Measurements from ENCODE around the gene RRP8. TPM values are rescaled to one million over a fixed set of nuclear protein-coding genes. Genes with fewer than 3 reads are reported as not detected.
A peak's percentile ranks its signal among the peaks of the same experiment; 100 is the strongest.

The RRP8 gene
- total and polyA plus RNA-seq, 3 experiments from 2014 or later = 21.1 to 44.7 (median 42.0) TPM

- H3K4me3 Mint-ChIP-seq = no peak overlapping the region
- H3K36me3 Mint-ChIP-seq = peaks cover 0 to 16% (median 0%) of the 10 kb centered on the region in 3 donors
- no peak overlapping the region for H3K4me3 ChIP-seq (ENCODE audit: low read length)
- ChIA-PET POLR2A (no interaction called here), CTCF (interaction anchor here (0.8 to 1.0 kb wide), 2 partner anchors 21 to 22 kb away, joined by 3 read pairs; partner anchors contain the start of gene ILK)
- H3K27ac Mint-ChIP-seq = no peak overlapping the region
- H3K4me1 Mint-ChIP-seq = peaks cover 11 to 22% (median 22%) of the 10 kb centered on the region in 3 donors
- no peaks in the 10 kb centered on the region for H3K9me3 ChIP-seq (ENCODE audit: low read length)
- H3K27me3 Mint-ChIP-seq = peaks cover 0 to 1% of the 10 kb centered on the region in 2 donors
- no peaks in the 10 kb centered on the region for H3K36me3 ChIP-seq (ENCODE audit: insufficient read depth, low read length)
- no peak overlapping the region for H3K27ac ChIP-seq (ENCODE audit: low read depth, low read length)
- DNase-seq = peak in 1 of 5 donors; percentile 29
- H3K9me3 Mint-ChIP-seq = no peaks in the 10 kb centered on the region
- H3K4me1 ChIP-seq (ENCODE audit: insufficient read depth, low read length) = peaks cover 12% of the 10 kb centered on the region
- no peaks in the 10 kb centered on the region for H3K27me3 ChIP-seq (ENCODE audit: insufficient read depth, low read length, poor library complexity, severe bottlenecking)
Observed at GRCh38 chr11:6625156-6625831, 21.9 kb upstream of the RRP8 start.

DNA sequence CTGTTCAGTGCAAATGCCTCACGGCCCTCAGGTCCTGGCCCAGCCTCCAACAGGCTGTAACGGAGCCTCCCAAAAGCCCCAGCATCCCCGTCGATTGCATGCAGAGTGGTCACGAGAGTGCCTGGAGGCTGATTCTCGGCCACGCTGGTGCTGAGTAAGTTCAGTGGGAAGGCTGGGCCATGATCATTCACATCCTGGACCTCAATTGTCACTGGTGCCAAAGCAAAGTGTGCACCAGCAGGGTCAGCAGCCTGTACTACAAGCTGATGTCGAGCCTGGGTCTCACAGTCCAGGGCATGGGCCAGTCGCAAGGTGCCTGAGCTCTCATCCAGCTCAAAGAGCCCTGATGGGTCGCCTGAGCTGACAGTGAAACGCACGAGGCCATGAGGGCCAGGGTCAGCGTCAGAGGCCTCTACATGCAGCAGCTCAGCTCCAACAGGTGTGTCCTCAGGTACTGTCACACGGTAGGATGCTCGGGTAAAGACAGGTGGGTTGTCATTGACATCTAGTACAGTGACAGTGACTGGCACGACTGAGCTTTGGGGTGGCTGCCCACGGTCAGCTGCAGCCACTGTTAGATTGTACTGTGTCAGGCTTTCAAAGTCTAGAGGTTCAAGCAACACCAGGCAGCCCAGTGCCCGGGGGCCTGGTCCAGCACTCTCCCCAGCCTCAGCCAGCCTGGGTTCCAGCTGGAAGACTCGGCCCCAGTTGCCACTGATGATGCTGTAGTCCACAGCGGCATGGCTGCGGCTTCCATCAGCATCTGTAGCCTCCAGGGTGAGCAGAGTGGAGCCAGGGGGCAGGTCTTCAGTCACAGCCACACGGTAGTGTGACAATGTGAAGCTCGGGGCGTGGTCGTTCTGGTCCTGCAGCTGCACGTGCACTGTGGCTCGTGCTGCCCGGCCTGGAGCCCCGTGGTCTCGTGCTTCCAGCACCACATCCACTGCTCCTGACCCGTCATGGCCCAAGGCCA is 20.3 kb upstream of the RRP8 start:
- CTCF ChIA-PET = interaction anchor here (0.7 to 1.4 kb wide), 3 partner anchors 11 to 63 kb away, joined by 3 to 5 read pairs (median 3); no protein-coding TSS in a partner anchor
- no peak overlapping the region for H3K27ac Mint-ChIP-seq
- POLR2A ChIA-PET = no interaction called here
- no peak overlapping the region for H3K4me3 Mint-ChIP-seq
- H3K27me3 Mint-ChIP-seq = peaks cover 0 to 1% of the 10 kb centered on the region in 2 donors
- no peak overlapping the region for H3K4me3 ChIP-seq (ENCODE audit: low read length)
- no peaks in the 10 kb centered on the region for H3K9me3 ChIP-seq (ENCODE audit: low read length)
- no peak for DNase-seq
- H3K36me3 Mint-ChIP-seq = peaks cover 0 to 9% (median 0%) of the 10 kb centered on the region in 3 donors
- H3K36me3 ChIP-seq (ENCODE audit: insufficient read depth, low read length) = no peaks in the 10 kb centered on the region
- no peak overlapping the region for H3K27ac ChIP-seq (ENCODE audit: low read depth, low read length)
- peaks cover 11 to 22% (median 19%) of the 10 kb centered on the region in 3 donors for H3K4me1 Mint-ChIP-seq
- peaks cover 18% of the 10 kb centered on the region for H3K4me1 ChIP-seq (ENCODE audit: insufficient read depth, low read length)
- no peaks in the 10 kb centered on the region for H3K27me3 ChIP-seq (ENCODE audit: insufficient read depth, low read length, poor library complexity, severe bottlenecking)
- H3K9me3 Mint-ChIP-seq = no peaks in the 10 kb centered on the region

- H3K9me3 Mint-ChIP-seq = no peaks in the 10 kb centered on the region
- peaks cover 9 to 12% (median 12%) of the 10 kb centered on the region in 3 donors for H3K4me1 Mint-ChIP-seq
- H3K27ac Mint-ChIP-seq = no peak overlapping the region
- H3K27ac ChIP-seq (ENCODE audit: low read depth, low read length) = no peak overlapping the region
- CTCF ChIA-PET = interaction anchor here (0.8 to 2.8 kb wide), 5 partner anchors 11 to 133 kb away, joined by 3 to 16 read pairs (median 5); partner anchors contain the start of genes MRPL17 and TAF10
- peaks cover 0 to 1% of the 10 kb centered on the region in 2 donors for H3K27me3 Mint-ChIP-seq
- peaks cover 20% of the 10 kb centered on the region for H3K4me1 ChIP-seq (ENCODE audit: insufficient read depth, low read length)
- H3K9me3 ChIP-seq (ENCODE audit: low read length) = no peaks in the 10 kb centered on the region
- DNase-seq = no peak
- no peaks in the 10 kb centered on the region for H3K36me3 ChIP-seq (ENCODE audit: insufficient read depth, low read length)
- no peak overlapping the region for H3K4me3 Mint-ChIP-seq
- POLR2A ChIA-PET = interaction anchor here (0.5 kb wide), 1 partner anchor 150 kb away, joined by 3 read pairs; no protein-coding TSS in a partner anchor
- peaks cover 0 to 9% (median 0%) of the 10 kb centered on the region in 3 donors for H3K36me3 Mint-ChIP-seq
- H3K27me3 ChIP-seq (ENCODE audit: insufficient read depth, low read length, poor library complexity, severe bottlenecking) = no peaks in the 10 kb centered on the region
- no peak overlapping the region for H3K4me3 ChIP-seq (ENCODE audit: low read length)
Observed at GRCh38 chr11:6622261-6623171, 19.1 kb upstream of the RRP8 start.

GRCh38 chr11:6621711-6622211 is 18.3 kb upstream of the RRP8 start:
- Histone ChIP-seq H3K4me1 (ENCODE audit: insufficient read depth, low read length) (peaks cover 19% of the 10 kb centered on the region), H3K36me3 (ENCODE audit: insufficient read depth, low read length) (no peaks in the 10 kb centered on the region), H3K27me3 (ENCODE audit: insufficient read depth, low read length, poor library complexity, severe bottlenecking) (no peaks in the 10 kb centered on the region), H3K9me3 (ENCODE audit: low read length) (no peaks in the 10 kb centered on the region), H3K27ac (ENCODE audit: low read depth, low read length) (no peak overlapping the region), H3K4me3 (ENCODE audit: low read length) (no peak overlapping the region)
- POLR2A ChIA-PET = interaction anchor here (1.3 kb wide), 1 partner anchor 10 kb away, joined by 4 read pairs; the partner anchor contains the start of gene TAF10
- no peak overlapping the region for H3K4me3 Mint-ChIP-seq
- H3K27me3 Mint-ChIP-seq = peaks cover 0 to 1% of the 10 kb centered on the region in 2 donors
- H3K9me3 Mint-ChIP-seq = no peaks in the 10 kb centered on the region
- peaks cover 0 to 10% (median 0%) of the 10 kb centered on the region in 3 donors for H3K36me3 Mint-ChIP-seq
- no peak overlapping the region for H3K27ac Mint-ChIP-seq
- no peak for DNase-seq
- CTCF ChIA-PET = interaction anchor here (0.8 to 2.8 kb wide), 5 partner anchors 10 to 134 kb away, joined by 3 to 16 read pairs (median 3); partner anchors contain the start of genes MRPL17 and TAF10
- peaks cover 5 to 7% (median 5%) of the 10 kb centered on the region in 3 donors for H3K4me1 Mint-ChIP-seq

- no peaks in the 10 kb centered on the region for H3K9me3 Mint-ChIP-seq
- H3K27ac Mint-ChIP-seq = no peak overlapping the region
- no peak overlapping the region for H3K27ac ChIP-seq (ENCODE audit: low read depth, low read length)
- no peak overlapping the region for H3K4me3 Mint-ChIP-seq
- peaks cover 8 to 12% (median 9%) of the 10 kb centered on the region in 3 donors for H3K4me1 Mint-ChIP-seq
- POLR2A ChIA-PET = interaction anchor here (0.7 to 1.3 kb wide), 2 partner anchors 9 to 27 kb away, joined by 3 to 4 read pairs; partner anchors contain the start of gene TAF10
- no peaks in the 10 kb centered on the region for H3K27me3 ChIP-seq (ENCODE audit: insufficient read depth, low read length, poor library complexity, severe bottlenecking)
- H3K36me3 ChIP-seq (ENCODE audit: insufficient read depth, low read length) = peaks cover 7% of the 10 kb centered on the region
- H3K4me3 ChIP-seq (ENCODE audit: low read length) = no peak overlapping the region
- peaks cover 0 to 1% of the 10 kb centered on the region in 2 donors for H3K27me3 Mint-ChIP-seq
- CTCF ChIA-PET = interaction anchor here (0.9 to 2.8 kb wide), 6 partner anchors 9 to 90 kb away, joined by 3 to 16 read pairs (median 5); partner anchors contain the start of genes MRPL17 and TAF10
- DNase-seq = no peak
- peaks cover 0 to 8% (median 8%) of the 10 kb centered on the region in 3 donors for H3K36me3 Mint-ChIP-seq
- H3K4me1 ChIP-seq (ENCODE audit: insufficient read depth, low read length) = peaks cover 19% of the 10 kb centered on the region
- H3K9me3 ChIP-seq (ENCODE audit: low read length) = no peaks in the 10 kb centered on the region
Observed at GRCh38 chr11:6620636-6621035, 17.2 kb upstream of the RRP8 start.

DNA sequence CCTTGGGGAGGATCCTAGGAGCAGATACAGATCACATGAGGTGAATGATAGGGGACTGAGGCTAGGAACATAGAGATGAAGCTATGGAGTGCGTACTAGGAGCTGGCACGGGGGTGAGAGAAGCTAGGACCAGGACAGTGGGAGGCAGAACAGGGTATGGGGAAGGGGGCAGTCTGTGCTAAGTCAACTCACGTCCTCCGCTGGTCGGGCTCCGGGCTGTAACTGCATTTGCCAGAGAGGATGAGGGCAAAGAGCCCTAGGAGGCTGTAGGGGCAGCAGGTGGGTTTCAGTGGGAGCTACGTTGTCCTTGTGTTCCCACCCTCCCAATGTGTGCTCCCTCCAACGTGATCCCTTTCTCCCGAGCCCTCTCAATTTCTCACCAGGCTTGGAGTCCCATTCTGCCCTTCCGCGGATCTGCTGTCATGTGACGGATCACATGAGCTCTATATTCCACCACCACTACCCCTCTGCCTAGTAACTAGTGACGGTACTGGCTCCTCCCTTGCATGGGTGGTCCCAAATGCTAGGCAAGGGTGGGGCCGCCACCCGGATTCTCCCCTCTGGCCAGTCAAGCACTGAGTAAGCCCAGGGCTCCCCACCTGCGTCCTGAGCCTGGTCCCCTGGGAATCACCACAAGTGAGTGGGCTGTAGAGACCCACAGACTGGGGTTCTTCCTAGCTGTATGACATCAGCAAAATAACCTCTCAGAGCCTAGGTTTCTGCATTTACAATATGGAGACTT is 15.8 kb upstream of the RRP8 start, which contains the start of gene TPP1:
Gene TPP1, minus strand, starts transcription at position 419 of the 742 bp plus-strand sequence. Its CDS starts 22 bp downstream, at position 397.
- peaks cover 9% of the 10 kb centered on the region for H3K36me3 ChIP-seq (ENCODE audit: insufficient read depth, low read length)
- ChIA-PET CTCF (interaction anchor here (0.8 to 4.5 kb wide), 25 partner anchors 8 to 1368 kb away, joined by 3 to 54 read pairs (median 3); partner anchors contain the start of genes EIF3F, ILK, MRPL17 and RRP8), POLR2A (interaction anchor here (0.6 to 3.1 kb wide), 12 partner anchors 8 to 216 kb away, joined by 3 to 35 read pairs (median 4); partner anchors contain the start of genes ARFIP2, ILK, MRPL17 and RRP8)
- no peak within 1 kb of the TSS for H3K4me3 Mint-ChIP-seq
- peaks cover 19% of the 10 kb centered on the region for H3K4me1 ChIP-seq (ENCODE audit: insufficient read depth, low read length)
- H3K27me3 Mint-ChIP-seq = peaks cover 0 to 1% of the 10 kb centered on the region in 2 donors
- peaks cover 0 to 11% (median 4%) of the 10 kb centered on the region in 3 donors for H3K36me3 Mint-ChIP-seq
- peak; percentile 83 to 95 (median 91) for DNase-seq
- no peaks in the 10 kb centered on the region for H3K9me3 ChIP-seq (ENCODE audit: low read length)
- peaks cover 9 to 13% (median 13%) of the 10 kb centered on the region in 3 donors for H3K4me1 Mint-ChIP-seq
- no peaks in the 10 kb centered on the region for H3K9me3 Mint-ChIP-seq
- H3K27ac Mint-ChIP-seq = no peak within 1 kb of the TSS
- H3K27me3 ChIP-seq (ENCODE audit: insufficient read depth, low read length, poor library complexity, severe bottlenecking) = no peaks in the 10 kb centered on the region
- H3K27ac ChIP-seq (ENCODE audit: low read depth, low read length) = peak within 1 kb of the TSS; percentile 88
- peak within 1 kb of the TSS; percentile 91 for H3K4me3 ChIP-seq (ENCODE audit: low read length)

Data from CD8-positive, alpha-beta memory T cell (primary cell).